ENCODE results near the gene MCRIP1. TPM values are rescaled to one million over a fixed set of nuclear protein-coding genes. Genes with fewer than 3 reads are reported as not detected.

MCRIP1 gene
- polyA plus RNA-seq, 1 donor (not counting 4 experiments of a cell fraction or from before 2014, with no cell fraction given), result 17.7 TPM

DNA sequence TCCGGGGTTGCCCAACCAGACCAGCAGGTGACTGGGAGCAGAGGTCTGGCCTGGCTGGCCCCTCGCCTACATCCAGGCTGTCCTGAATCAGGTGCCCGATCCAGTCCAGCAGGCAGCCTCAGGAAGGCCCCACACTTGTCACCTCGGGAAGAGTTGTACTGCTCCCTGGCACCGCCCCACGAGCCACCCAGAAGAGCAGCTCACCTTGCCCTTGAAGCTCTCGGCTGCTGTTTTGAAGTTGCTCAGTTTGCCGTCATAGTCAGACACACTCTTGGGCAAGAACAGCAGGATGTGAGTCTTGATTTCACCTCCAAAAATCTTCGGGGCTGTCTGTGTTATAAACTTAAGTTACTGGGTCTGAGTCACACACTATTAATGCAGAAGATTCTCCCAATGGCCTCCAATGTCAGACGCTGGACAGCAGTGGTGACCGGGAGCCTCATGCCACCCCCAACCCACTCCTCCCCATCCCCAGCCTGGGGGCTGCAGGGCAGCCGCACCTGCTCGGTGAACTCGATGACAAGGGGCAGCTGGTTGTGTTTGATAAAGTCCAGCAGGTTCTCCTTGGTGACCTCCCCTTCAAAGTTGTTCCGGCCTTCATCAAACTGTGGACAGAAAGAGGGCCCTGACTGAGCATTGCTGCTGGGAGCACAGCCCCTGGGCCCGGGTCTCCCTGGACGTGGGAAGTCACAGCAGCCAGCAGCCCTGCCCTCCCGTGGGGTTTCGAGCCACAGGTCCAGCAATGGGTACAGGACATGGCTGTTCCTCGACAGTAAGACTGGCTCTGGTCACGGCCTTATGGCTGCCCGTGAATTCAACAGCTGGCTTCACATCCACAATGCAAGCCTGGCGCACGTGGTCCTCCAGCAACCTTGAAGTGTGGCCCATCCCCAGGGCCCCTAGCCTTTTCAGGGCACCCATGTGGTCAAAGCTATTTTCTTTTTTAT lies 13.9 kb upstream of the MCRIP1 start:
- H3K36me3 ChIP-seq (ENCODE audit: control insufficient read depth in 2 of 2, extremely low read depth in 1 of 2, insufficient read depth in 2 of 2, low read length in 2 of 2), result peaks cover 48 to 67% of the 10 kb centered on the region in 2 experiments
- H3K79me2 ChIP-seq (ENCODE audit: control insufficient read depth, insufficient read depth, low read length), result peaks cover 9% of the 10 kb centered on the region
- no peak for DNase-seq (ENCODE audit: low read depth, low spot score)
- no peak overlapping the region for H2AFZ ChIP-seq (ENCODE audit: control insufficient read depth, low read length)
- no peak overlapping the region for H3K27ac ChIP-seq (ENCODE audit: control insufficient read depth, insufficient read depth, low read length)
- H3K4me1 ChIP-seq (ENCODE audit: control insufficient read depth, extremely low read depth, insufficient read depth, low read length), result peaks cover 18% of the 10 kb centered on the region
- peaks cover 6% of the 10 kb centered on the region for H4K20me1 ChIP-seq (ENCODE audit: control insufficient read depth, extremely low read depth, insufficient read depth, low read length)
- no peak for FAIRE-seq
- TF ChIP-seq EZH2 (IDR thresholded peaks at IDR 0.05; ENCODE audit: low read length), result no peak
- TF ChIP-seq, protein P1, sequence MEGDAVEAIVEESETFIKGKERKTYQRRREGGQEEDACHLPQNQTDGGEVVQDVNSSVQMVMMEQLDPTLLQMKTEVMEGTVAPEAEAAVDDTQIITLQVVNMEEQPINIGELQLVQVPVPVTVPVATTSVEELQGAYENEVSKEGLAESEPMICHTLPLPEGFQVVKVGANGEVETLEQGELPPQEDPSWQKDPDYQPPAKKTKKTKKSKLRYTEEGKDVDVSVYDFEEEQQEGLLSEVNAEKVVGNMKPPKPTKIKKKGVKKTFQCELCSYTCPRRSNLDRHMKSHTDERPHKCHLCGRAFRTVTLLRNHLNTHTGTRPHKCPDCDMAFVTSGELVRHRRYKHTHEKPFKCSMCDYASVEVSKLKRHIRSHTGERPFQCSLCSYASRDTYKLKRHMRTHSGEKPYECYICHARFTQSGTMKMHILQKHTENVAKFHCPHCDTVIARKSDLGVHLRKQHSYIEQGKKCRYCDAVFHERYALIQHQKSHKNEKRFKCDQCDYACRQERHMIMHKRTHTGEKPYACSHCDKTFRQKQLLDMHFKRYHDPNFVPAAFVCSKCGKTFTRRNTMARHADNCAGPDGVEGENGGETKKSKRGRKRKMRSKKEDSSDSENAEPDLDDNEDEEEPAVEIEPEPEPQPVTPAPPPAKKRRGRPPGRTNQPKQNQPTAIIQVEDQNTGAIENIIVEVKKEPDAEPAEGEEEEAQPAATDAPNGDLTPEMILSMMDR (optimal IDR thresholded peaks at IDR 0.05 in 1 of 3, IDR thresholded peaks at IDR 0.05 in 1 of 3, conservative IDR thresholded peaks at IDR 0.05 in 1 of 3; ENCODE audit: extremely low read depth in 1 of 3, insufficient read depth in 2 of 3, low read length in 3 of 3), result no peak
- dilution Hi-C loops (cut with MboI; ENCODE audit: extremely low pct_ligation_motif_present, low sequenced_read_pairs), result no loop called here
- no peaks in the 10 kb centered on the region for H3K27me3 ChIP-seq (ENCODE audit: control insufficient read depth, extremely low read depth, insufficient read depth, low read length)
- H3K4me3 ChIP-seq (ENCODE audit: control insufficient read depth in 2 of 3, extremely low read depth in 1 of 3, insufficient read depth in 2 of 3, low read depth in 1 of 3, low read length in 3 of 3), result no peak overlapping the region
- H3K4me2 ChIP-seq (ENCODE audit: control insufficient read depth, extremely low read depth, insufficient read depth, low read depth, low read length), result no peak overlapping the region
- H3K9ac ChIP-seq (ENCODE audit: control insufficient read depth, extremely low read depth, insufficient read depth, low read length), result no peak overlapping the region
- no peaks in the 10 kb centered on the region for H3K9me3 ChIP-seq (ENCODE audit: control insufficient read depth, low read depth, low read length)
- no peaks in the 10 kb centered on the region for H3K9me1 ChIP-seq (ENCODE audit: control insufficient read depth, extremely low read depth, insufficient read depth, low read length)

DNA sequence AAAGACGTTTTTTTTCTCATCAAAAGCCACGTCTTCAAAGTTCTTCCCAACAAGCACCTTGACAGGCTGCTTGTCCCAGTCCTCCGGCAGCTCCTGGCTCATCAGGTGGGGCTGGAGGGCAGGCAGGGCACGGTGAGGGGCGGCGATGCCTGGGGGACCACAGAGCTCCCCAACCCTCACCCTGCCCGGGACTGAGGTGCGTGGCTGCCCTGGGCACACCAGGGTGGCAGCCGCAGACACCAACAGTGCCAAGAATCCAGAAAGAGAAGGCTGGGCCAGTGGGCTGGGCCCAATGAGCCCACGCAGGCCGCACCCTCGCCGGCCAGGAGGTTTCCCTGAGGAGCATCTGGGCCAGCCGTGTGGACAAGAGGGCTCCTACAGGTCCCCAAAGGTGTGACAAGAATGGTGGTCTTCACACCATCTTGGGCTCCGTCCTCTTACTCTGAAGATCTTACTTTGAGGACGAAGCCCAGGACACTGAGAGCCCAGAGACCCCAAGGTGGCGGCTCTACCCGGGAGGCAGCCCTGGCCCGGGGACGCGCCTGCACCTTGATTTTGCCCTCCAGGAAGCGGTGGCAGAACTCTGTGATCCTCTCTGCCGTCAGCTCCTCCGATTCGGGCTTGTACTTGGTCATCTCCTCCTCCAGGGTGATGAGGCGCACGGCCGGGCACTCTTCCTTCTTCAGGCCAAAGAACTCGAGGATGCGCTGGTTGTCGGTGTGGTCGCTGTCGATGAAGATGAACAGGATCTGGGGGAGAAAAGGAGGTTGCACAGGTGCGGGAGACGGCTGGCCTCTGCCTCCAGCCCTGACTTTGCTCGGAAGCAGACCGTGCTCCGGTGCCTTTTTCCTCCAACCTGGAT lies 13.0 kb upstream of the MCRIP1 start:
- Histone ChIP-seq H3K4me3 (ENCODE audit: control insufficient read depth in 2 of 3, extremely low read depth in 1 of 3, insufficient read depth in 2 of 3, low read depth in 1 of 3, low read length in 3 of 3) (no peak overlapping the region), H3K9me1 (ENCODE audit: control insufficient read depth, extremely low read depth, insufficient read depth, low read length) (no peaks in the 10 kb centered on the region), H3K4me1 (ENCODE audit: control insufficient read depth, extremely low read depth, insufficient read depth, low read length) (peaks cover 27% of the 10 kb centered on the region), H3K9me3 (ENCODE audit: control insufficient read depth, low read depth, low read length) (no peaks in the 10 kb centered on the region), H3K4me2 (ENCODE audit: control insufficient read depth, extremely low read depth, insufficient read depth, low read depth, low read length) (no peak overlapping the region), H3K36me3 (ENCODE audit: control insufficient read depth in 2 of 2, extremely low read depth in 1 of 2, insufficient read depth in 2 of 2, low read length in 2 of 2) (peaks cover 38 to 58% of the 10 kb centered on the region in 2 experiments), H3K9ac (ENCODE audit: control insufficient read depth, extremely low read depth, insufficient read depth, low read length) (no peak overlapping the region), H3K79me2 (ENCODE audit: control insufficient read depth, insufficient read depth, low read length) (no peaks in the 10 kb centered on the region), H2AFZ (ENCODE audit: control insufficient read depth, low read length) (no peak overlapping the region), H4K20me1 (ENCODE audit: control insufficient read depth, extremely low read depth, insufficient read depth, low read length) (peaks cover 2% of the 10 kb centered on the region), H3K27me3 (ENCODE audit: control insufficient read depth, extremely low read depth, insufficient read depth, low read length) (no peaks in the 10 kb centered on the region), H3K27ac (ENCODE audit: control insufficient read depth, insufficient read depth, low read length) (no peak overlapping the region)
- dilution Hi-C loops (cut with MboI; ENCODE audit: extremely low pct_ligation_motif_present, low sequenced_read_pairs), result no loop called here
- TF ChIP-seq, protein P1 (optimal IDR thresholded peaks at IDR 0.05 in 1 of 3, IDR thresholded peaks at IDR 0.05 in 1 of 3, conservative IDR thresholded peaks at IDR 0.05 in 1 of 3; ENCODE audit: extremely low read depth in 1 of 3, insufficient read depth in 2 of 3, low read length in 3 of 3), result no peak
- TF ChIP-seq EZH2 (IDR thresholded peaks at IDR 0.05; ENCODE audit: low read length), result no peak
- no peak for DNase-seq (ENCODE audit: low read depth, low spot score)
- FAIRE-seq, result no peak
